ENCODE data around the gene TAF1A. TPM values are rescaled to one million over a fixed set of nuclear protein-coding genes. Genes with fewer than 3 reads are reported as not detected.

Gene TAF1A
- total and polyA plus RNA-seq, 10 of the 15 experiments (the other 5 are each of a cell fraction or from before 2014, with no cell fraction given): 7.7 to 17.9 (median 12.0) TPM

DNA sequence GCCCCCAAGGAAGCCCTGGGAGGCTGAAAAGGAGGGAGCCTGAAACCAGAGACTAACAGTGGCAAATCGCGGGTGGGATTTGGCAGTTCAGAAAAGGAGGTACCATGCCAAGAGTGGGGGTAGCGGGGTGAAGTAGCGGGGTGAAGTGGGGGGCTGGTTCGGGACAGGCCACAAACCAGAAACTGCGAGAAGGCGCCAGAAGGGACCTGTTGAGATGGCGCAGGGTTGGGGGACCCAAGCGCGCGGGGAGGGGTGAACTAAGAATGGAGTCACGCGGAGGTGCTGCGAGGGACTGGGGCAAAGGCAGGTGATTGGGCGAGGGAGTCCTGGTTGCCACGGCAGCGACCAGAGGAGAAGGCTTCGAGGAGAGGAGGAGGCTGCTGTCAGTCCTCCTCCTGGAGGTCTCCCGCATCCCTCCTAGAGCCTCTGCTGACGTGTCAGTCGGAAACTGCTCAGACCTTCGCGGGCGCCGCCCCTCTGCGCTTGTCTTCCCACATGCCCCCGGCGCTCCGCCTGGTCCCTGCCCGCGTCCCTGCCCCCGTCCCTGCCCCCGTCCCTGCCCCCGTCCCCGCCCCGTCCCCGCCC lies 27.7 kb upstream of the TAF1A start (continued):
- TF ChIP-seq, protein P1, sequence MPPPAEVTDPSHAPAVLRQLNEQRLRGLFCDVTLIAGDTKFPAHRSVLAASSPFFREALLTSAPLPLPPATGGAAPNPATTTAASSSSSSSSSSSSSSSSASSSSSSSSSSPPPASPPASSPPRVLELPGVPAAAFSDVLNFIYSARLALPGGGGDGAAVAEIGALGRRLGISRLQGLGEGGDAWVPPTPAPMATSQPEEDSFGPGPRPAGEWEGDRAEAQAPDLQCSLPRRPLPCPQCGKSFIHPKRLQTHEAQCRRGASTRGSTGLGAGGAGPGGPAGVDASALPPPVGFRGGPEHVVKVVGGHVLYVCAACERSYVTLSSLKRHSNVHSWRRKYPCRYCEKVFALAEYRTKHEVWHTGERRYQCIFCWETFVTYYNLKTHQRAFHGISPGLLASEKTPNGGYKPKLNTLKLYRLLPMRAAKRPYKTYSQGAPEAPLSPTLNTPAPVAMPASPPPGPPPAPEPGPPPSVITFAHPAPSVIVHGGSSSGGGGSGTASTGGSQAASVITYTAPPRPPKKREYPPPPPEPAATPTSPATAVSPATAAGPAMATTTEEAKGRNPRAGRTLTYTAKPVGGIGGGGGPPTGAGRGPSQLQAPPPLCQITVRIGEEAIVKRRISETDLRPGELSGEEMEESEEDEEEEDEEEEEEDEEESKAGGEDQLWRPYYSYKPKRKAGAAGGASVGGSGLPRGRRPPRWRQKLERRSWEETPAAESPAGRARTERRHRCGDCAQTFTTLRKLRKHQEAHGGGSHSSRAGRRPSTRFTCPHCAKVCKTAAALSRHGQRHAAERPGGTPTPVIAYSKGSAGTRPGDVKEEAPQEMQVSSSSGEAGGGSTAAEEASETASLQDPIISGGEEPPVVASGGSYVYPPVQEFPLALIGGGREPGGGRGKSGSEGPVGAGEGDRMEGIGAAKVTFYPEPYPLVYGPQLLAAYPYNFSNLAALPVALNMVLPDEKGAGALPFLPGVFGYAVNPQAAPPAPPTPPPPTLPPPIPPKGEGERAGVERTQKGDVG (CRISPR knock-in tag; IDR thresholded peaks at IDR 0.05): no peak
- no peak for TF ChIP-seq FOS (IDR thresholded peaks at IDR 0.05; ENCODE audit: borderline replicate concordance, extremely low read depth, insufficient read length)
- TF ChIP-seq FOXM1 (IDR thresholded peaks at IDR 0.05; ENCODE audit: low read depth, low read length): no peak

DNA sequence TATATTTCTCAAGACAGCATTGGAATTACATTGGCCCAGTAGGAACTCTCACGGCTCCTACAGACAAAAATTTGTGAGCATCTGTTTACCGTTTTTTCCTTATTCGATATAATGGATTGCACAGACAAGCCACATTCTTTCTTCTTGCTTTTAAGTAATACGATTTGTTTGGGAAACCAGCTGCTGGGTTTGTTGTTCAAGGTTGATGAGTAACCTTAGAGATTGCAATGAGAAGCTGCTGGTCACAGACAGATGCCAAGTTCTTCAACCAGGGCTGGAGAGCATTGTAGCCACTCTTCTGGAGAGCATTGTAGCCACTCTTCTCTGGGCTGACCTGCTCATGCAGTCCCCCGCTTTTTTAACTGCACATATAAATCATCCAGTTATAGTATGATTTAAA lies 26.8 kb upstream of the TAF1A start:
- Histone ChIP-seq H3K27me3 (replicated peaks in 1 of 2; ENCODE audit: control insufficient read depth in 2 of 2, insufficient read depth in 2 of 2, low read length in 1 of 2) (no peaks in the 10 kb centered on the region; a peak in 1 of 4 replicates), H3K9me3 (replicated peaks; ENCODE audit: control insufficient read depth, insufficient read depth, low read length) (no peaks in the 10 kb centered on the region), H3K9ac (ENCODE audit: control insufficient read depth, insufficient read depth, low read length) (no peak overlapping the region), H3K4me1 (ENCODE audit: control insufficient read depth, insufficient read depth, low read length) (peaks cover 7% of the 10 kb centered on the region; the same call in 1 of the 2 replicates), H3K79me2 (ENCODE audit: control insufficient read depth, insufficient read depth, low read length) (no peaks in the 10 kb centered on the region; the same call in 1 of the 2 replicates), H4K20me1 (ENCODE audit: control insufficient read depth, insufficient read depth) (no peaks in the 10 kb centered on the region), H3K4me2 (ENCODE audit: control insufficient read depth, insufficient read depth) (no peak overlapping the region), H3K36me3 (ENCODE audit: control insufficient read depth in 2 of 2, insufficient read depth in 2 of 2, low read length in 1 of 2) (no peaks in the 10 kb centered on the region), H3K4me3 (no peak overlapping the region), H2AFZ (ENCODE audit: control insufficient read depth, low read depth, low read length) (no peak overlapping the region), H3K27ac (ENCODE audit: control insufficient read depth, insufficient read depth) (no peak overlapping the region)
- ChIA-PET RAD21 (ENCODE audit: unreplicated experiment) (interaction anchor here (1.0 kb wide), 1 partner anchor 18 kb away, joined by 5 read pairs; no protein-coding TSS in a partner anchor), POLR2A (interaction anchor here (0.8 kb wide), 1 partner anchor 27 kb away, joined by 3 read pairs; the partner anchor contains the start of gene TAF1A), SMC1A (ENCODE audit: uncharacterized antibody, unreplicated experiment) (interaction anchor here (0.9 to 2.0 kb wide), 3 partner anchors 9 to 26 kb away, joined by 4 to 8 read pairs (median 5); partner anchors contain the start of gene TAF1A), CTCF (interaction anchor here (0.7 to 4.3 kb wide), 2 partner anchors 18 to 20 kb away, joined by 3 to 22 read pairs; no protein-coding TSS in a partner anchor)
- intact Hi-C loops (cut with micrococcal nuclease; ENCODE audit: unreplicated experiment) (loop anchor here (5.0 kb wide), 1 partner anchor 34 kb away; no protein-coding TSS in a partner anchor), in situ Hi-C loops (cut with MboI) (no loop called here)
- no peak for DNase-seq (ENCODE audit: low read depth, low spot score)
- no peak for FAIRE-seq
- no peak for ATAC-seq
- BruUV-seq (replicated peaks): no TSS peak
- WGBS (ENCODE audit: insufficient coverage, insufficient replicate concordance, low lambda C conversion rate, missing lambda C conversion rate): 95% methylated on average over 5 of the region's 5 CpGs
- TF ChIP-seq DPF2 (IDR thresholded peaks at IDR 0.05): no peak
- TF ChIP-seq FOXK2 (IDR thresholded peaks at IDR 0.05): no peak
- TF ChIP-seq, protein P2, sequence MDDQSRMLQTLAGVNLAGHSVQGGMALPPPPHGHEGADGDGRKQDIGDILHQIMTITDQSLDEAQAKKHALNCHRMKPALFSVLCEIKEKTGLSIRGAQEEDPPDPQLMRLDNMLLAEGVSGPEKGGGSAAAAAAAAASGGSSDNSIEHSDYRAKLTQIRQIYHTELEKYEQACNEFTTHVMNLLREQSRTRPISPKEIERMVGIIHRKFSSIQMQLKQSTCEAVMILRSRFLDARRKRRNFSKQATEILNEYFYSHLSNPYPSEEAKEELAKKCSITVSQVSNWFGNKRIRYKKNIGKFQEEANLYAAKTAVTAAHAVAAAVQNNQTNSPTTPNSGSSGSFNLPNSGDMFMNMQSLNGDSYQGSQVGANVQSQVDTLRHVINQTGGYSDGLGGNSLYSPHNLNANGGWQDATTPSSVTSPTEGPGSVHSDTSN (IDR thresholded peaks at IDR 0.05; ENCODE audit: insufficient replicate concordance, low read depth, low read length): no peak
- TF ChIP-seq TCF3 (IDR thresholded peaks at IDR 0.05; ENCODE audit: borderline replicate concordance, insufficient read depth, low read depth, low read length): no peak
- no peak for TF ChIP-seq EZH2 (IDR thresholded peaks at IDR 0.05; ENCODE audit: borderline replicate concordance, control insufficient read depth, low read depth, low read length)
- TF ChIP-seq, protein P3, sequence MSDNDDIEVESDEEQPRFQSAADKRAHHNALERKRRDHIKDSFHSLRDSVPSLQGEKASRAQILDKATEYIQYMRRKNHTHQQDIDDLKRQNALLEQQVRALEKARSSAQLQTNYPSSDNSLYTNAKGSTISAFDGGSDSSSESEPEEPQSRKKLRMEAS (IDR thresholded peaks at IDR 0.05; ENCODE audit: low read depth, low read length): no peak
- TF ChIP-seq, protein P1 (CRISPR knock-in tag; IDR thresholded peaks at IDR 0.05): no peak
- no peak for TF ChIP-seq MTA3 (IDR thresholded peaks at IDR 0.05; ENCODE audit: borderline replicate concordance, low read length)
- TF ChIP-seq POU2F2 (IDR thresholded peaks at IDR 0.05; ENCODE audit: borderline replicate concordance, low read depth, low read length): no peak
- TF ChIP-seq CHD1 (IDR thresholded peaks at IDR 0.05; ENCODE audit: low read depth, low read length): no peak
- no peak for TF ChIP-seq RB1 (IDR thresholded peaks at IDR 0.05; ENCODE audit: borderline replicate concordance)

All from GM12878 (cell line).